Neutrophil (primary cell): ENCODE measurements around the gene TTLL10.

Source experiments
- H3K27ac ChIP-seq: fragments of 200-600 bp; sonication (generic); 2 replicates; pipeline ENCODE4 v1.5.1; 2016; ENCODE audit warnings: mild to moderate bottlenecking, moderate library complexity
- H3K27me3 ChIP-seq: fragments of 200-600 bp; sonication (generic); 2 replicates; pipeline ENCODE4 v1.6.0; 2016; ENCODE audit warnings: mild to moderate bottlenecking
- H3K36me3 ChIP-seq: fragments of 200-600 bp; sonication (generic); 2 replicates; pipeline ENCODE4 v1.5.1; 2017
- H3K4me1 ChIP-seq, 2 experiments: fragments of 200-600 bp in 1 of 2; sonication (generic) in 1 of 2; 1 replicate in 1 of 2; 2 replicates in 1 of 2; pipeline versions ENCODE4 v1.5.1 to v1.6.1; 2013 to 2016; ENCODE audit warnings: low read depth in 1 of 2, low read length in 1 of 2, mild to moderate bottlenecking in 1 of 2, moderate library complexity in 1 of 2; ENCODE audit not compliant: control insufficient read depth in 1 of 2, insufficient read depth in 1 of 2
- H3K4me3 ChIP-seq, 2 experiments: fragments of 200-600 bp in 1 of 2; sonication (generic) in 1 of 2; 1 replicate in 1 of 2; 2 replicates in 1 of 2; pipeline ENCODE4 v1.5.1; 2013 to 2016; ENCODE audit warnings: low read depth in 1 of 2, low read length in 1 of 2, mild to moderate bottlenecking in 1 of 2, moderate library complexity in 1 of 2
- H3K9me3 ChIP-seq: fragments of 200-600 bp; sonication (generic); 2 replicates; pipeline ENCODE4 v1.5.1; 2016
- TF ChIP-seq, protein P1 (sequence below): fragments of 200-600 bp; sonication (generic); IDR thresholded peaks from 2 replicates; pipeline ENCODE4 v1.5.1; 2016; ENCODE audit warnings: antibody characterized with exemption

Gene TTLL10

DNA sequence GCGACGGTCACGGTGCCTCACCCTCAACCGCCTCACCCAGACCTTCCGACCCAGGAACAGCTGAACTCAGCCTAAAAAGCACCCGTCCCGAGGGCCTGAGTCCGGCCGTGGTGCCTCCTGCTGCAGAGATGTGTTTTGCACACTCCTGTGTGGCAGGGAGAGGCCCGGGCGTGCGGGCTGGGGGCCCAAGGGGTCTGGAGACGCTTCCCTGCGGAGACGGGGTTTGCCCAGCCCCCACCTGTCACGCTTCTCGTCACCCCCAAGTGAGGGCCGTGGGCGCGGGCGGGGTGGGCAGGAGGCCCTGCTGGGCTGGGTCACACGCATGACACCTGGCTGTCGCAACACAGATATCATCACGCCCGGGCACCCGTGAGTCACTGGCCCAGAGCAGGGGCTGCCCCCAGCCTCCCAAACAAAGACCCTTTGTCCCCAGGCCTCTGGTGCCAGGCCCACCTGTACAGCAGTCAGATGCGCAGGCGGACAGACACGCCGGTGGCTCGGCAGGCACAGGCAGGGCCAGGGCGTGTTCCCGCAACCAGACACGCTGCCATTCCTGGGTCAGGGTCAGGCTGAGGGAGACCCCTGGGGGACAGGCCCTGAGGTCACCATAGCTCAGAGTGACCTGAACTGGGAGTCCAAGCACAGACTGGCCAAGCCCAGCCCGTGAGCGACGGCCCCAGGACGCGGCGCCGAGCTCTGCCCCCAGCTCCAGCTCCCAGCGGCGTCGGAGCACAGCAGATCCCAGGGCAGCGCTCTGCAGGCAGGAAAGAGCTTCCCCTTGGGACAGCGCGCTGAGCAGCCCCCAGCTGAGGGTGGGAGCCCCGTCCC, 64.4 kb downstream of the TTLL10 start:
- H3K27me3 ChIP-seq = peaks cover 41% of the 10 kb centered on the region
- no peaks in the 10 kb centered on the region for H3K9me3 ChIP-seq
- H3K4me1 ChIP-seq = peaks cover 0 to under 1% of the 10 kb centered on the region in 2 experiments
- H3K36me3 ChIP-seq = no peaks in the 10 kb centered on the region
- TF ChIP-seq, protein P1, sequence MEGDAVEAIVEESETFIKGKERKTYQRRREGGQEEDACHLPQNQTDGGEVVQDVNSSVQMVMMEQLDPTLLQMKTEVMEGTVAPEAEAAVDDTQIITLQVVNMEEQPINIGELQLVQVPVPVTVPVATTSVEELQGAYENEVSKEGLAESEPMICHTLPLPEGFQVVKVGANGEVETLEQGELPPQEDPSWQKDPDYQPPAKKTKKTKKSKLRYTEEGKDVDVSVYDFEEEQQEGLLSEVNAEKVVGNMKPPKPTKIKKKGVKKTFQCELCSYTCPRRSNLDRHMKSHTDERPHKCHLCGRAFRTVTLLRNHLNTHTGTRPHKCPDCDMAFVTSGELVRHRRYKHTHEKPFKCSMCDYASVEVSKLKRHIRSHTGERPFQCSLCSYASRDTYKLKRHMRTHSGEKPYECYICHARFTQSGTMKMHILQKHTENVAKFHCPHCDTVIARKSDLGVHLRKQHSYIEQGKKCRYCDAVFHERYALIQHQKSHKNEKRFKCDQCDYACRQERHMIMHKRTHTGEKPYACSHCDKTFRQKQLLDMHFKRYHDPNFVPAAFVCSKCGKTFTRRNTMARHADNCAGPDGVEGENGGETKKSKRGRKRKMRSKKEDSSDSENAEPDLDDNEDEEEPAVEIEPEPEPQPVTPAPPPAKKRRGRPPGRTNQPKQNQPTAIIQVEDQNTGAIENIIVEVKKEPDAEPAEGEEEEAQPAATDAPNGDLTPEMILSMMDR = no peak
- H3K27ac ChIP-seq = no peak overlapping the region
- no peak overlapping the region for H3K4me3 ChIP-seq

DNA sequence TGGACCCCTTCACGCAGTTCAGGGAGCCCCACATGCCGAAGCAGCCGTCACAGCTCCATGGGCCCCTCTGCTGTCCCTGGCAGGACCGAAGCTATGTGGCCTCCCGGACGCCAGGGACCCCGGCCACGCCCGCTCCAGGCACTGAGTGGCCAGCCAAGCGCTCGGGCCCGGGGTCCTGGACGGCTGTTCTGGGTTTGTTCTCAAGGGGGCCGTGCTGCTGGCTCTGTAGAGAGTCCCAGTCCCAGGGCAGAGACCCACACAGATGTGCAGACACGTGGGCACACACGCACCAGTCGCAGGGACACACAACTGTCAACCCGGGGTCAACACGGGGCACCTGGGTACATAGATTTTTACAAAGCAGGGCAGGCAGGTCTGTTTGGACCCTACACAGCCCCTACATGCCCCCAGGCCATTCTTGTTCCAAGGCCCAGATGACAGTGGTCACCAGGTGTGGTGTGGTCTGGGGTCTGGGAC, 65.1 kb downstream of the TTLL10 start:
- Histone ChIP-seq H3K4me3 (no peak overlapping the region), H3K9me3 (no peaks in the 10 kb centered on the region), H3K4me1 (no peaks in the 10 kb centered on the region), H3K36me3 (no peaks in the 10 kb centered on the region), H3K27ac (no peak overlapping the region), H3K27me3 (peaks cover 41% of the 10 kb centered on the region)
- TF ChIP-seq, protein P1 = no peak

DNA sequence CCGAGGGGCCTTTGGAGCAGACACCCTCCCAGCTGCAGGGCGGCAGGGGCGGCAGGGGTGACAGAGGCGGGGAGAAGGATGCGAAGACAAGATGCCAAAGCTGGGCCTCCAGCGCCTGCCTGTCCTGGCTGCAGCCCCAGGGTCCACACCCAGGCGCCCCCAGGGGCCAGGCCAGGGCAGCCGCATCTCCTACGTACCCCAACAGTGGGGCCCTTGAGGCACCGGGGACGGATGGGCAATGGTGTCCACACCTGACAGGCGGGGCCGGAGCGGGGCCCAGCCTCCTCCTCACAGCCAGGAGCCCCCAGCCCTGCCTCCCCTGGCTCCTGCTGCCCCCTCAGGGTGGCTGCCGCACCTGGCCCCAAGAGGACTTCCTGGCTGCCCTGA, 65.5 kb downstream of the TTLL10 start:
- peaks cover 41% of the 10 kb centered on the region for H3K27me3 ChIP-seq
- H3K4me3 ChIP-seq = no peak overlapping the region
- no peaks in the 10 kb centered on the region for H3K9me3 ChIP-seq
- H3K36me3 ChIP-seq = no peaks in the 10 kb centered on the region
- TF ChIP-seq, protein P1 = no peak
- H3K27ac ChIP-seq = no peak overlapping the region
- H3K4me1 ChIP-seq = no peaks in the 10 kb centered on the region

DNA sequence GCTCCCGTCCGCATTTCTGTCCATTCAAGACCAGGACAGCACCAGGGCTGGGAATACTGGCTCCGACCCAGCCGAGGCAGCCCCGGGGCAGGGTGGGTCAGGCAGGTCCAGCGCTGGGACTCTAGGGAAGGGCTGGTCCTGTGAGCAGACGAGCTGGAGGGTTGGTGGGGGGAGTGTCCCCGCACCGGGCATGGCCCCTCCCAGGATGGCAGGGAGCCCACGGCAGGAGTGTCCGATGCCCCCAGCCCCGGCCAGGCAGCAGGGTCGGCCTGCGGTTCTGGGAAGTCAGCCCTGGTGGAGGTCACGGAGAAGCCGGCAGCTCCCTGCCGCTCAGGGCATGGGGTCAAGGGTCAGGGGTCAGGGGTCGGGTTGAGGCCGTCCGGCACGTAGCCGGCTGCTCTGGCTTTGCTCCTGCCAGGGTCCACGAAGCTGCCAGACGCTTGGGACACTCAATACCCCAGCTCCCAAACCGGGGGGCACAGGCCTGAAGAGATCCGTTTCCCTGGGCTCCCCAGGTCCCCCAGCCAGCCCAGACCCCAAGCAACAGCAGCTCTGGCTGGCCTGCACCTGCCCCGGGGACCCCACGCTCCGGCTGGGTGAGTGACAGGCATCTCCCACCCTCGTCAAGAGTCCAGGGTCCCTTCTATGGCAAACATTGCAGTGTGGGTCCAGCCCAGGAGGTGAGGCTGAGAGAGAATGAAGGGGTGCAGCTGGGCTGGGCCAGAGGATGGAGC, 66.1 kb downstream of the TTLL10 start:
- no peak overlapping the region for H3K27ac ChIP-seq
- no peaks in the 10 kb centered on the region for H3K4me1 ChIP-seq
- peaks cover 41% of the 10 kb centered on the region for H3K27me3 ChIP-seq
- no peak overlapping the region for H3K4me3 ChIP-seq
- TF ChIP-seq, protein P1 = no peak
- no peaks in the 10 kb centered on the region for H3K36me3 ChIP-seq
- no peaks in the 10 kb centered on the region for H3K9me3 ChIP-seq

DNA sequence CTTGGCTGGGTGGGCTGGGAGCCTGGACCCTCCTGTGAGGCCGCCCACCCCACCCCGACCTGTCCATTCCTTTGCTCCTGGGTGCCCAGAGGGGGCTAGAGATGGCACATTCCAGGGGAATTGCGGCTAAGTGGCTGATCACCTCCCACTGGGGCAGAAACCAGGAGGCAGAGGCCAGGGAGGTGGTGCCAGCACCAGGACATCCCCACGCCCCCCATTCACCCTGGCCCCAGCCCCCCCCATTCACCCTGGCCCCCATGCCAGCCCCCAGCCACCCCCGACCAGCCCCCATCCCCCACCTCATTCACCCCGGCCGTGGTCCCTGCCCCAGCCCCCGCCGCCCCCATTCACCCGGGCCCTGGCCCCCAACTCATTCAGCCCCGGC, 66.7 kb downstream of the TTLL10 start:
- H3K4me1 ChIP-seq = no peaks in the 10 kb centered on the region
- TF ChIP-seq, protein P1 = no peak
- no peaks in the 10 kb centered on the region for H3K9me3 ChIP-seq

More for the DNA sequence above, 66.7 kb downstream of the TTLL10 start:
- H3K27ac ChIP-seq = no peak overlapping the region
- H3K4me3 ChIP-seq = no peak overlapping the region
- H3K36me3 ChIP-seq = no peaks in the 10 kb centered on the region
- peaks cover 44% of the 10 kb centered on the region for H3K27me3 ChIP-seq
